ENCODE measurements around the gene ITPA. TPM values are rescaled to one million over a fixed set of nuclear protein-coding genes. Genes with fewer than 3 reads are reported as not detected.

The ITPA gene
- total RNA-seq, 1 experiment from 2014 or later: 147 TPM

- no peaks in the 10 kb centered on the region for H3K27me3 ChIP-seq (ENCODE audit: control insufficient read depth, insufficient read depth, low read length)
- H3K4me3 ChIP-seq (ENCODE audit: insufficient read depth, low read depth, low read length): no peak overlapping the region
These were observed 15.6 kb downstream of the ITPA start for GRCh38 chr20:3224681-3225421.

GRCh38 chr20:3226093-3226492, 16.8 kb downstream of the ITPA start:
- no peak for DNase-seq
- H3K36me3 ChIP-seq (replicated peaks; ENCODE audit: control insufficient read depth, insufficient read depth, low read length): peaks cover 7% of the 10 kb centered on the region
- H3K27me3 ChIP-seq (ENCODE audit: control insufficient read depth, insufficient read depth, low read length): no peaks in the 10 kb centered on the region
- no peak overlapping the region for H3K4me3 ChIP-seq (ENCODE audit: insufficient read depth, low read depth, low read length)

More at GRCh38 chr20:3224681-3225421, 15.6 kb downstream of the ITPA start:
- DNase-seq: no peak
- H3K36me3 ChIP-seq (replicated peaks; ENCODE audit: control insufficient read depth, insufficient read depth, low read length): peaks cover 8% of the 10 kb centered on the region

DNA sequence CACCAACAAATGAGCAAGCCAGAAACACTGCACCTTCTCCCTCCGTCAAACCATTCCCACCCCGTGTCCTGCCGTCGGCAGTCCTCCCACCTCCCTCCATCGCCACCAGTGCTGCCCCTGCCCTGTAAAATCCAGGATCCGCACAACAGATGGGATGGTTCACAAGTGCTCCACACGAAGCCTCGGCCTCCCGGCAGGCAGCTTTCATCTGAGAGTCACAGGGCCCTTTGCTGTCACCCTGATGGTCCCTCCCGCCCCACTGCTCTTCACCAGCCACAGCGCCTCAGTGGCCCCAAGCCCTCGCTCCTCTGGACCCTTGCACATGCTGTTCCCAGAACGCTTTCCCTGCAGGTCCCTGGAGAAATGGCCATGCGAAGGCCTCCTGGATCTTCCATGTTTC, 17.6 kb downstream of the ITPA start:
- no peak overlapping the region for H3K4me3 ChIP-seq (ENCODE audit: insufficient read depth, low read depth, low read length)
- peaks cover 8% of the 10 kb centered on the region for H3K36me3 ChIP-seq (replicated peaks; ENCODE audit: control insufficient read depth, insufficient read depth, low read length)
- H3K27me3 ChIP-seq (ENCODE audit: control insufficient read depth, insufficient read depth, low read length): no peaks in the 10 kb centered on the region
- no peak for DNase-seq

GRCh38 chr20:3227506-3227905, 18.2 kb downstream of the ITPA start:
- H3K36me3 ChIP-seq (replicated peaks; ENCODE audit: control insufficient read depth, insufficient read depth, low read length): peaks cover 8% of the 10 kb centered on the region
- DNase-seq: no peak
- no peak overlapping the region for H3K4me3 ChIP-seq (ENCODE audit: insufficient read depth, low read depth, low read length)
- H3K27me3 ChIP-seq (ENCODE audit: control insufficient read depth, insufficient read depth, low read length): no peaks in the 10 kb centered on the region

DNA sequence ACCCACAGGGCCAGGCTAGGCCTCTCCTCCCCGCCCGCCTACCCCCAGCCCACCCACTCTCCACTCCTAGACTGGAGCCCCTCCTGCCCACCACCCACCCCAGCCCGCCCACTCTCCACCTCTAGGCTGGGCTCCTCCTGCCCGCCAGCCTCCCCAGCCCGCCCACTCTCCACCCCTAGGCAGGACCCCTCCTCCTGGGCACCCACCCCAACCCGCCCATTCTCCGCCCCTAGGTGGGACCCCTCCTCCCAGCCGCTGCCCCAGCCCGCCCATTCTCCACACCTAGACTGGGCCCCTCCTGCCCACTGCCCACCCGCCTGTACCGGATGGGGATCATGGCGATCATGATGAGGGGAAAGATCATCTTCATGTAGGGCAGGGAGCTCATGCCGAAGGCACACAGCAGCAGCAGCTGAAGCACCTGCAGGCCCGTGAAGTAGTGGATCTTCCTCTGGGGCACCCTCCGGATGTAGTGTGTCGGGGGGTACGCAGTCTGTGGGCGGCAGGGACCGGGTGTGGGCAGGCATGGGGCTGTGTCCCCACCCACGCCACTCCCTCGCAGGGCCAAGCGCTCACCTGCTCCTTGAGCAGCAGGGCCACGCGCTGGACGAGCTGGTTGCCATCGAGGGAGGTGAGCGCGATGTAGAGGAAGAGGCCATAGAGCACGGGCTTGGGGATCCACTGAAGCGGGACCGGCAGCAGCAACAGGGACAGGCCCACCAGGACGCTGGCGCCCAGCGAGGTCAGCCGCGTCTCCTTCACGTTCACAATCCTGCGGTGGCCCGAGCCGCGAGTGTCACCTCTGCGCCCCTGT, 18.8 kb downstream of the ITPA start:
- no peaks in the 10 kb centered on the region for H3K27me3 ChIP-seq (ENCODE audit: control insufficient read depth, insufficient read depth, low read length)
- H3K4me3 ChIP-seq (ENCODE audit: insufficient read depth, low read depth, low read length): no peak overlapping the region
- DNase-seq: peak; percentile 88
- peaks cover 10% of the 10 kb centered on the region for H3K36me3 ChIP-seq (replicated peaks; ENCODE audit: control insufficient read depth, insufficient read depth, low read length)

GRCh38 chr20:3228750-3229032, 19.4 kb downstream of the ITPA start:
- H3K36me3 ChIP-seq (replicated peaks; ENCODE audit: control insufficient read depth, insufficient read depth, low read length): peaks cover 9% of the 10 kb centered on the region
- DNase-seq: no peak
- H3K27me3 ChIP-seq (ENCODE audit: control insufficient read depth, insufficient read depth, low read length): no peaks in the 10 kb centered on the region
- no peak overlapping the region for H3K4me3 ChIP-seq (ENCODE audit: insufficient read depth, low read depth, low read length)

DNA sequence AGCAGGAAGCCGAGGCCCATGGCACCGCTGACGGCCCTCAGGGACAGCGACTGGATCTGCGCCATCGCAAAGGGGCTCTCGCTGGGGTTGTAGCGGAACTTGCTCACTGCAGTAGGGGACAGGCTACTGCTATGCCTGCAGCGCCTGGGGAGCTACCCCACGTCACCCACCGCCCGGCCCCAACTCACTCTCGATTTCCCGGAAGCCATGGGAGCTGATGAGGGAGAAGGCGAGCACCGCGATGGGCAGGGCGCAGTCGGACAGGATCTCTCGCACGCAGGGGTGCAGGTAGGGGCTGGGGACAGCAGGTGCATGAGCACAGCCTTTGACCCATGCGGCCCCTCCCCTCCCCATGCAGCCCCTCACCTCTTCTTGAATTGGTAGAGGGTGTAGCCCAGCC, 19.9 kb downstream of the ITPA start:
- DNase-seq: no peak
- H3K4me3 ChIP-seq (ENCODE audit: insufficient read depth, low read depth, low read length): no peak overlapping the region
- no peaks in the 10 kb centered on the region for H3K27me3 ChIP-seq (ENCODE audit: control insufficient read depth, insufficient read depth, low read length)
- peaks cover 9% of the 10 kb centered on the region for H3K36me3 ChIP-seq (replicated peaks; ENCODE audit: control insufficient read depth, insufficient read depth, low read length)

DNA sequence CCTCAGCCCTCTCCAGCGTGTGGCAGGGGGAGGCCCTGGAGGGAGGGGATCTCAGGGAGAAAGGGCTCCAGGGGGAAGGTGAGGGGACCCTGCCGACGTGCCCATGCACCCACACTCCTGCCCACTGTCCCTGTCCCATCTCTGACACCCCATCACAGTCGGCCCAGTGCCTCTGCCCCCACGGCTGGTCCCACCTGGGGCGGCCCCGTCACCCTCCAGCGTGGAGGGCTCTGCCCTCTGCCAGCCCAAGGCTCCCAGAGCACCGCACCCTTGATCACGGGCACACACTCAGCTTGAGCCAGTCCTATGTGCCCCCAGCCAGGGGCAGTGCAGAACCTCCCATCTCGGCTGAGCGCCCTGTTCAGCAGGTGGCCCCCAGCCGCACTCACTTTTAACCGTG, 20.5 kb downstream of the ITPA start:
- no peak overlapping the region for H3K4me3 ChIP-seq (ENCODE audit: insufficient read depth, low read depth, low read length)
- DNase-seq: no peak
- H3K36me3 ChIP-seq (replicated peaks; ENCODE audit: control insufficient read depth, insufficient read depth, low read length): peaks cover 9% of the 10 kb centered on the region
- H3K27me3 ChIP-seq (ENCODE audit: control insufficient read depth, insufficient read depth, low read length): no peaks in the 10 kb centered on the region

DNA sequence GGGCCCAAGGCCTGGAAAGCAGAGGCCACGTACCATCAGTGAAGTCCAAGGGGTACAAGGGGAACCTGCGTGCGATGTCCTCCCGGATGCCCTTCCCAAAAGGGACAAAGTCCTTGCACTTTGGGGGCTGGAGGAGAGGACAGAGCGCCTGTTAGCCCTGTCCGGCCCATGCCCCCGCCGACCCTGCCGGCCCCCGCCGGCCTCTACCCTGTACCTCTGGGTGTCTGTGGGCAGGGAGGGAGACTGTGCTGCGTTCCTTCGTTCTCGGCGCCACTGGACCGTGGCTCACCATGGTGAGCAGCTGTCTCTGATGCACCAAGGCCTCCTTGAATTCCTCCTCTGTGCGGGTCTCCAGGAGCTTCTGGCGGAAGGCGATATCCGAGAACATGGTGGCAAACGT, 21.8 kb downstream of the ITPA start:
- Histone ChIP-seq H3K27me3 (ENCODE audit: control insufficient read depth, insufficient read depth, low read length) (peaks cover 3% of the 10 kb centered on the region; the same call in 1 of the 2 replicates), H3K36me3 (replicated peaks; ENCODE audit: control insufficient read depth, insufficient read depth, low read length) (peaks cover 9% of the 10 kb centered on the region), H3K4me3 (ENCODE audit: insufficient read depth, low read depth, low read length) (no peak overlapping the region)
- DNase-seq: no peak

GRCh38 chr20:3231889-3232588, 22.7 kb downstream of the ITPA start:
- Histone ChIP-seq H3K27me3 (ENCODE audit: control insufficient read depth, insufficient read depth, low read length) (peaks cover 9% of the 10 kb centered on the region), H3K36me3 (replicated peaks; ENCODE audit: control insufficient read depth, insufficient read depth, low read length) (peaks cover 6% of the 10 kb centered on the region), H3K4me3 (ENCODE audit: insufficient read depth, low read depth, low read length) (no peak overlapping the region)
- DNase-seq: no peak

DNA sequence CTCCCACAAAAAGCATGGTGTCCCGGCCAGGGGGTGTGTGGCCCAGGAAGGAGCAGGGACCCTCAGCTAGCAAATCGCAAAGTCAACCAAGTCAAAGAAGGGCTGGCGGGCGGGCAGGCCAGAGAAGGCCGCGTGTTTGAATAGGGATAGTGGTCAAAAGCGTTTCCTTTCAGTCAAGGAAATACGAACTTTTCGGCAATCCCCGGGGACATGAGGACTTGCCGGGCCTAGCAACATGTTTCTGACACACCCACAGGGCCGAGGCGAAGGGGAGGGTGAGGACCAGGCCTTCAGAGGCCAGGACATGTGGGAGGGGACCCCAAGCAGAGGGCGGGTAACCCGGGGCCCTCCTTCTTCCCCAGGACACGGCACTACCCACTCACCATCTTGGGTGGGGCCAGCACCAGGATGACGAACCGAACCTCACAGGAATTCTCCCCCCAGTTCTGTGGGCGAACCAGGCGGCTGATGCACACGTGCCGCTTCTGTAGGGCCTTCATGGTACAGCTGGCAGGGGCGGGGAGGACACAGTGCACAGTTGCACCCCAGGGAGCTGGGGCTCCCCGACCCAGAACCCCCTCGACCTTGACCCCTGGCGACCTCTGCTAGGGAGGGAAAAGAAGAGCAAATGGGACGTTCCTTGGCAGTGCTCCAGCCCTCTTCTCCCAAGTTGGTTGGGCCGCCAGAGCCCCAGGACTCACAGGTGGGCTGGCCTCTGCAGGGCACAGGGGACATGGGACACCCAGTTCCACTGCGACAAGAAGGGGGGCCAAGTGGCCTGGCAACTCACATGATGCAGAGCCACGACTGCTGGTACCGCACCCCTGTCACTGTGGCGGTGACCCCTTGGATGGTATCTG, 24.1 kb downstream of the ITPA start:
- peaks cover 22% of the 10 kb centered on the region for H3K27me3 ChIP-seq (ENCODE audit: control insufficient read depth, insufficient read depth, low read length)
- H3K36me3 ChIP-seq (replicated peaks; ENCODE audit: control insufficient read depth, insufficient read depth, low read length): peaks cover 4% of the 10 kb centered on the region
- no peak overlapping the region for H3K4me3 ChIP-seq (ENCODE audit: insufficient read depth, low read depth, low read length)
- no peak for DNase-seq

- no peak for DNase-seq
- Histone ChIP-seq H3K27me3 (ENCODE audit: control insufficient read depth, insufficient read depth, low read length) (peaks cover 27% of the 10 kb centered on the region), H3K4me3 (ENCODE audit: insufficient read depth, low read depth, low read length) (no peak overlapping the region), H3K36me3 (replicated peaks; ENCODE audit: control insufficient read depth, insufficient read depth, low read length) (peaks cover 4% of the 10 kb centered on the region)
These were observed 24.7 kb downstream of the ITPA start for GRCh38 chr20:3233991-3234498.

DNA sequence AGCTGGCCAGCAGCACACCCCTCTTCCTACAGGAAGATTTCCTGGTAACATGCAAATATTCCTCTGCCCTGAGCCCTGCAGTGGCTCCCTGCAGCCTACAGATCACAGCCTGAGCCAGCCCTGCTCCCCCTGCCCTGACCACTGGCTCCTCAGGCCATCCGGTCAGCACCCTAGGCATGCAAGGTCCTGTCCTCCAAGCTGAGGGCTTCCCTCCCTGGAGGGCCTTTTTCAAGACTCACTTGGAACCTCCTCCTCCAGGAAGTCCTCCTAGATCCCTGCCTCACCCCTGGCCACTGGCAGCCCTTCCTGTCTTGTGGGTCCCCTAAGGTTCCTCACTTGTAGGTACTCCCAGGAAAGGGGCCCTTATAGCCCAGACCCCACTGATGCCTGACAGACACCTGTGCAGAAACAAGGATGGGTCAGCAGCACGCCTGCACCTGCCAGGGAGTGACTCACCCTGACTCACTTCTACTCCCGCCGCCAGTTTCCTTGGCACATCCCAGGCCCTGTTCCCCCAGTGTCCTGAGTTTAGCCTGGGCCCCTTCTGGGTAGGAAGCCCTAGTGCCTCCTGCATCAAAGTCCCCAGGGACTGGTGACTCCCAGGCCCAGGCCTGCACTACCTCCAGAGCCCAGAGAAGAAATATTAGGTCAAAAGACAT, 26.5 kb downstream of the ITPA start:
- no peak overlapping the region for H3K4me3 ChIP-seq (ENCODE audit: insufficient read depth, low read depth, low read length)
- peaks cover 4% of the 10 kb centered on the region for H3K36me3 ChIP-seq (replicated peaks; ENCODE audit: control insufficient read depth, insufficient read depth, low read length)
- DNase-seq: no peak
- peaks cover 43% of the 10 kb centered on the region for H3K27me3 ChIP-seq (ENCODE audit: control insufficient read depth, insufficient read depth, low read length)
